ENCODE results near the gene ARID1B. TPM values are rescaled to one million over a fixed set of nuclear protein-coding genes. Genes with fewer than 3 reads are reported as not detected.

The ARID1B gene
- total and polyA plus RNA-seq, 4 donors = 7.0 to 49.0 (median 24.2) TPM

DNA sequence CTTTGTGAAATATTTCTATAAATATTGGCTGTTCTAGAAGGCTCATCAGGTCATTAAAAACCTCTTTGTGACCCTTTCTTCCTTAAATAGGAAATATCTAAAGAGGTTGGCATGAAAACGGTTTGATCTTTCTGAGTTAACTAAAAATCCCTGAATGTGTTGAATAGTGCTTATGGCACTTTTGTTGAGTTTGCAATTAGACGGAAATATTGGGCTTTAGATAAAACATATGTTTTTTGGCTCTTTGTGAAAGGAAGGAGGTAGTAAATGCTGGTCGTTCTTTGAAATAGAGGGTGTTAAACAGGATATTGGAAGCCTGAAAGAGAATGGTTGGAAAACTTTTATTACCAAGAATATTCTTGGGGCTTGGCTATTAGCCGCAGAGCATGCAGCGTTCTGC is 163.0 kb downstream of the ARID1B start:
- no peaks in the 10 kb centered on the region for H3K9me3 ChIP-seq (ENCODE audit: control insufficient read depth in 4 of 4, low read length in 3 of 4)
- TF ChIP-seq FOXA1 (IDR thresholded peaks at IDR 0.05) (no peak), RXRA (IDR thresholded peaks at IDR 0.05) (no peak), EGR1 (IDR thresholded peaks at IDR 0.05; ENCODE audit: low read depth in 2 of 2) (no peak), YY1 (IDR thresholded peaks at IDR 0.05) (no peak), FOXA2 (IDR thresholded peaks at IDR 0.05) (no peak), TAF1 (conservative IDR thresholded peaks at IDR 0.05) (no peak), GABPA (IDR thresholded peaks at IDR 0.05 in 1 of 2, conservative IDR thresholded peaks at IDR 0.05 in 1 of 2) (no peak), JUND (IDR thresholded peaks at IDR 0.05) (no peak), RAD21 (IDR thresholded peaks at IDR 0.05) (no peak), SP1 (IDR thresholded peaks at IDR 0.05) (no peak), NR2F2 (IDR thresholded peaks at IDR 0.05) (no peak), HNF4G (IDR thresholded peaks at IDR 0.05) (no peak), HNF4A (conservative IDR thresholded peaks at IDR 0.05) (no peak)
- TF ChIP-seq, protein P1, sequence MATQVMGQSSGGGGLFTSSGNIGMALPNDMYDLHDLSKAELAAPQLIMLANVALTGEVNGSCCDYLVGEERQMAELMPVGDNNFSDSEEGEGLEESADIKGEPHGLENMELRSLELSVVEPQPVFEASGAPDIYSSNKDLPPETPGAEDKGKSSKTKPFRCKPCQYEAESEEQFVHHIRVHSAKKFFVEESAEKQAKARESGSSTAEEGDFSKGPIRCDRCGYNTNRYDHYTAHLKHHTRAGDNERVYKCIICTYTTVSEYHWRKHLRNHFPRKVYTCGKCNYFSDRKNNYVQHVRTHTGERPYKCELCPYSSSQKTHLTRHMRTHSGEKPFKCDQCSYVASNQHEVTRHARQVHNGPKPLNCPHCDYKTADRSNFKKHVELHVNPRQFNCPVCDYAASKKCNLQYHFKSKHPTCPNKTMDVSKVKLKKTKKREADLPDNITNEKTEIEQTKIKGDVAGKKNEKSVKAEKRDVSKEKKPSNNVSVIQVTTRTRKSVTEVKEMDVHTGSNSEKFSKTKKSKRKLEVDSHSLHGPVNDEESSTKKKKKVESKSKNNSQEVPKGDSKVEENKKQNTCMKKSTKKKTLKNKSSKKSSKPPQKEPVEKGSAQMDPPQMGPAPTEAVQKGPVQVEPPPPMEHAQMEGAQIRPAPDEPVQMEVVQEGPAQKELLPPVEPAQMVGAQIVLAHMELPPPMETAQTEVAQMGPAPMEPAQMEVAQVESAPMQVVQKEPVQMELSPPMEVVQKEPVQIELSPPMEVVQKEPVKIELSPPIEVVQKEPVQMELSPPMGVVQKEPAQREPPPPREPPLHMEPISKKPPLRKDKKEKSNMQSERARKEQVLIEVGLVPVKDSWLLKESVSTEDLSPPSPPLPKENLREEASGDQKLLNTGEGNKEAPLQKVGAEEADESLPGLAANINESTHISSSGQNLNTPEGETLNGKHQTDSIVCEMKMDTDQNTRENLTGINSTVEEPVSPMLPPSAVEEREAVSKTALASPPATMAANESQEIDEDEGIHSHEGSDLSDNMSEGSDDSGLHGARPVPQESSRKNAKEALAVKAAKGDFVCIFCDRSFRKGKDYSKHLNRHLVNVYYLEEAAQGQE (IDR thresholded peaks at IDR 0.05) = no peak
- TF ChIP-seq, protein P2, sequence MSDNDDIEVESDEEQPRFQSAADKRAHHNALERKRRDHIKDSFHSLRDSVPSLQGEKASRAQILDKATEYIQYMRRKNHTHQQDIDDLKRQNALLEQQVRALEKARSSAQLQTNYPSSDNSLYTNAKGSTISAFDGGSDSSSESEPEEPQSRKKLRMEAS (IDR thresholded peaks at IDR 0.05) = no peak
- TF ChIP-seq, protein P3, sequence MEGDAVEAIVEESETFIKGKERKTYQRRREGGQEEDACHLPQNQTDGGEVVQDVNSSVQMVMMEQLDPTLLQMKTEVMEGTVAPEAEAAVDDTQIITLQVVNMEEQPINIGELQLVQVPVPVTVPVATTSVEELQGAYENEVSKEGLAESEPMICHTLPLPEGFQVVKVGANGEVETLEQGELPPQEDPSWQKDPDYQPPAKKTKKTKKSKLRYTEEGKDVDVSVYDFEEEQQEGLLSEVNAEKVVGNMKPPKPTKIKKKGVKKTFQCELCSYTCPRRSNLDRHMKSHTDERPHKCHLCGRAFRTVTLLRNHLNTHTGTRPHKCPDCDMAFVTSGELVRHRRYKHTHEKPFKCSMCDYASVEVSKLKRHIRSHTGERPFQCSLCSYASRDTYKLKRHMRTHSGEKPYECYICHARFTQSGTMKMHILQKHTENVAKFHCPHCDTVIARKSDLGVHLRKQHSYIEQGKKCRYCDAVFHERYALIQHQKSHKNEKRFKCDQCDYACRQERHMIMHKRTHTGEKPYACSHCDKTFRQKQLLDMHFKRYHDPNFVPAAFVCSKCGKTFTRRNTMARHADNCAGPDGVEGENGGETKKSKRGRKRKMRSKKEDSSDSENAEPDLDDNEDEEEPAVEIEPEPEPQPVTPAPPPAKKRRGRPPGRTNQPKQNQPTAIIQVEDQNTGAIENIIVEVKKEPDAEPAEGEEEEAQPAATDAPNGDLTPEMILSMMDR (IDR thresholded peaks at IDR 0.05; ENCODE audit: low read depth, low read length, missing input control) = no peak
- TF ChIP-seq, protein P4, sequence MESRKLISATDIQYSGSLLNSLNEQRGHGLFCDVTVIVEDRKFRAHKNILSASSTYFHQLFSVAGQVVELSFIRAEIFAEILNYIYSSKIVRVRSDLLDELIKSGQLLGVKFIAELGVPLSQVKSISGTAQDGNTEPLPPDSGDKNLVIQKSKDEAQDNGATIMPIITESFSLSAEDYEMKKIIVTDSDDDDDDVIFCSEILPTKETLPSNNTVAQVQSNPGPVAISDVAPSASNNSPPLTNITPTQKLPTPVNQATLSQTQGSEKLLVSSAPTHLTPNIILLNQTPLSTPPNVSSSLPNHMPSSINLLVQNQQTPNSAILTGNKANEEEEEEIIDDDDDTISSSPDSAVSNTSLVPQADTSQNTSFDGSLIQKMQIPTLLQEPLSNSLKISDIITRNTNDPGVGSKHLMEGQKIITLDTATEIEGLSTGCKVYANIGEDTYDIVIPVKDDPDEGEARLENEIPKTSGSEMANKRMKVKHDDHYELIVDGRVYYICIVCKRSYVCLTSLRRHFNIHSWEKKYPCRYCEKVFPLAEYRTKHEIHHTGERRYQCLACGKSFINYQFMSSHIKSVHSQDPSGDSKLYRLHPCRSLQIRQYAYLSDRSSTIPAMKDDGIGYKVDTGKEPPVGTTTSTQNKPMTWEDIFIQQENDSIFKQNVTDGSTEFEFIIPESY (IDR thresholded peaks at IDR 0.05) = no peak
- TF ChIP-seq, protein P5, sequence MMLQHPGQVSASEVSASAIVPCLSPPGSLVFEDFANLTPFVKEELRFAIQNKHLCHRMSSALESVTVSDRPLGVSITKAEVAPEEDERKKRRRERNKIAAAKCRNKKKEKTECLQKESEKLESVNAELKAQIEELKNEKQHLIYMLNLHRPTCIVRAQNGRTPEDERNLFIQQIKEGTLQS (IDR thresholded peaks at IDR 0.05) = no peak
- no peak overlapping the region for H3K4me3 ChIP-seq (ENCODE audit: low read depth in 1 of 3, low read length in 3 of 3)
- no peak overlapping the region for H3K27ac ChIP-seq (ENCODE audit: low read depth in 1 of 2, low read length in 2 of 2)
- WGBS = 72% methylated on average over 5 of the region's 5 CpGs
- no peak overlapping the region for H3K9ac ChIP-seq (ENCODE audit: low read depth in 1 of 2, low read length in 2 of 2)
- H3K4me1 ChIP-seq (ENCODE audit: control insufficient read depth in 4 of 4, insufficient read depth in 4 of 4, low read length in 3 of 4) = peaks cover 5 to 28% (median 14%) of the 10 kb centered on the region in 4 donors
- no peaks in the 10 kb centered on the region for H3K27me3 ChIP-seq (ENCODE audit: control insufficient read depth in 4 of 4, insufficient read depth in 4 of 4, low read length in 3 of 4)
- no peak for DNase-seq (ENCODE audit: low spot score)
- peaks cover 0 to 8% (median 0%) of the 10 kb centered on the region in 4 donors for H3K36me3 ChIP-seq (ENCODE audit: control insufficient read depth in 4 of 4, insufficient read depth in 3 of 4, low read depth in 1 of 4, low read length in 3 of 4)

All from liver (tissue), 9 donors.